HG03432 (cell line): ENCODE measurements around the gene MAJIN.
"Not testable (repeated sequence)": the region's sequence is repeated elsewhere in the genome, so short reads cannot be mapped to it uniquely, and the experiment has no call there.

Source experiments
- ATAC-seq: cut with Tn5 transposase; IDR thresholded peaks from one replicate; pipeline ENCODE4 v1.9.1; 2021; ENCODE audit warnings: mild to moderate bottlenecking, moderate library complexity; ENCODE audit not compliant: unreplicated experiment

MAJIN gene

GRCh38 chr11:64971421-64972233 lies at the start of gene MAJIN:
MAJIN (minus strand) TSS chr11:64972108; CDS start chr11:64959405, 12,703 bp downstream.
- ATAC-seq, result no peak

- ATAC-seq, result no peak
Measured at GRCh38 chr11:65021509-65021908, 49.6 kb upstream of the MAJIN start.

GRCh38 chr11:65021003-65021402 lies 49.1 kb upstream of the MAJIN start:
- no peak for ATAC-seq

- ATAC-seq, result no peak
Measured at GRCh38 chr11:65019824-65020223, 47.9 kb upstream of the MAJIN start.

GRCh38 chr11:65017937-65018336 lies 46.0 kb upstream of the MAJIN start:
- ATAC-seq, result no peak

GRCh38 chr11:65016705-65017104 lies 44.8 kb upstream of the MAJIN start:
- ATAC-seq, result no peak

- ATAC-seq, result no peak
Measured at GRCh38 chr11:65014726-65015227, 42.9 kb upstream of the MAJIN start.

- ATAC-seq, result peak; percentile 73
Measured at GRCh38 chr11:65013888-65014725, 42.2 kb upstream of the MAJIN start, which contains the start of gene ARL2. ARL2 (plus strand) TSS chr11:65014160; CDS start chr11:65014208, 48 bp downstream.

GRCh38 chr11:65013130-65013887 lies 41.4 kb upstream of the MAJIN start:
- peak; percentile 75 for ATAC-seq

- ATAC-seq, result no peak
Measured at GRCh38 chr11:65008873-65009272, 37.0 kb upstream of the MAJIN start.

GRCh38 chr11:65008016-65008415 lies 36.1 kb upstream of the MAJIN start:
- no peak for ATAC-seq

- not testable (repeated sequence) for ATAC-seq
Measured at GRCh38 chr11:65003968-65004367, 32.1 kb upstream of the MAJIN start.

- no peak for ATAC-seq
Measured at GRCh38 chr11:65003282-65003681, 31.4 kb upstream of the MAJIN start.

GRCh38 chr11:65002706-65003105 lies 30.8 kb upstream of the MAJIN start:
- no peak for ATAC-seq

- ATAC-seq, result no peak
Measured at GRCh38 chr11:64999478-64999877, 27.6 kb upstream of the MAJIN start.

- ATAC-seq, result no peak
Measured at GRCh38 chr11:64998690-64999431, 27.0 kb upstream of the MAJIN start.

GRCh38 chr11:64998141-64998540 lies 26.2 kb upstream of the MAJIN start:
- ATAC-seq, result no peak

- ATAC-seq, result no peak
Measured at GRCh38 chr11:64996710-64997380, 24.9 kb upstream of the MAJIN start, which contains the start of gene BATF2. BATF2 (minus strand) TSS chr11:64996971; CDS start chr11:64996914, 57 bp downstream.

- no peak for ATAC-seq
Measured at GRCh38 chr11:64996327-64996709, 24.4 kb upstream of the MAJIN start.

GRCh38 chr11:64994318-64994717 lies 22.4 kb upstream of the MAJIN start:
- no peak for ATAC-seq
